HG02678 (cell line): ENCODE measurements around the gene INAVA.
"Not testable (repeated sequence)": the region's sequence is repeated elsewhere in the genome, so short reads cannot be mapped to it uniquely, and the experiment has no call there.

Experiments
- ATAC-seq: cut with Tn5 transposase; IDR thresholded peaks from one replicate; pipeline ENCODE4 v1.9.1; 2021; ENCODE audit warnings: mild to moderate bottlenecking, moderate library complexity; ENCODE audit not compliant: unreplicated experiment

INAVA gene

GRCh38 chr1:200960236-200960947, 65.7 kb downstream of the INAVA start:
- no peak for ATAC-seq

DNA sequence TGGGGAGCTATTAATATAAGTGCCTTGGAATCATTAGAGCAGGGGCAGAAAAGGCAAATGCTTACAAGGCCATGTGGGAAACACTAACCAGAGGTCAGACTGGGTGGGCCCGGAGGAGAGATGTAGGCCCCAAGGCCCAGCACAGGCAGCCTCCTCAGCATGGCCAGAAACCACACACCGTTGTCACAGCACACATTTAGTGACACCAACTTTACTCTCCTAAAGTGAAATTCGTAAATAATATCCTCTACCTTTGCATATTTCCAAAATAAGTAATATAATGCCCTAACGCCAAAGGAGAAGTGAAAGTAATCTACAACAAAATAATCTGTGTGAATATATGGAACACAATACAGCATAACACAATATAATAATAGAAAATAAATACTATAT, 66.2 kb downstream of the INAVA start:
- ATAC-seq: no peak

DNA sequence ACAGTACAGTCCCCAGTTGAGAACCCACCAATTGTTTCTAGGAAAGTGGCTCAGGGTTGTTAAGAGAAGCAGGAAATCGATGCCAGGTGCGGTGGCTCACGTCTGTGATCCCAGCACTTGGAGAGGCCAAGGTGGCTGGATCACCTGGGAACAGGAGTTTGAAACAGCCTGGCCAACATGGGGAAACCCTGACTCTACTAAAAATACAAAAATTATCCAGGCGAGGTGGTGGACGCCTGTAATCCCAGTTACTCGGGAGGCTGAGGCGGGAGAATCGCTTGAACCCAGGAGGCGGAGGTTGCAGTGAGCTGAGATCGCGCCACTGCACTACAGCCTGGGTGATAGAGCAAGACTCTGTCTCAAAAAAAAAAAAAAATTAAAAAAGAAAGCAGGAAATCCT, 67.5 kb downstream of the INAVA start:
- ATAC-seq: not testable (repeated sequence)

DNA sequence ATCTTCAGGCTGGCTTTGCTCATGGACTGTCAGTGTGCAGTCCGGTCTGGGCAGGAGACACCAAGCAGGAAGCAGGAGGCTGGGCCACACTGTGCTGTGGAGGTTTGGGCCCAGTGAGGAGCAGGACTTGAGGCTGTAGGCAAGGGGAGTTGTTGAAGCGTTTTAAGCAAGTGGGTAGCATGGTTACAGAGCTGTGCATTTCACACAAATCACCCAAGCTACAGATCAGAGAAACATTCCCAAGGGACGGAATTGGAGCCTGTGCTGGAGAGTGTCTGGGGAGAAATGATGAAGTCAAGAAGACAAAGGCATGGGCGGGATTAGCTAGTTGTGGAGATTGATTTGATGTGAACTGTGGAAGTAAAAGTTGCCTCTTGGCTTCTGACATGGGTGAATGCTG, 67.9 kb downstream of the INAVA start:
- ATAC-seq: no peak

GRCh38 chr1:200963076-200963475, 68.4 kb downstream of the INAVA start:
- ATAC-seq: no peak

- ATAC-seq: not testable (repeated sequence)
Observed at GRCh38 chr1:200963888-200964287, 69.2 kb downstream of the INAVA start.
